KOPT-K1 (cell line): ENCODE results near the gene TNFAIP6.

Experiments
- H3K27ac ChIP-seq: fragments of 200-600 bp; sonication (generic); 2 replicates; pipeline ENCODE4 v1.5.1; 2016; ENCODE audit warnings: antibody characterized with exemption, mild to moderate bottlenecking, low read depth, low read length; ENCODE audit not compliant: poor library complexity, severe bottlenecking
- H3K36me3 ChIP-seq: fragments of 200-600 bp; sonication (generic); 2 replicates; pipeline ENCODE4 v1.5.1; 2017; ENCODE audit warnings: antibody characterized with exemption, mild to moderate bottlenecking, low read length, moderate library complexity; ENCODE audit not compliant: insufficient read depth
- H3K9me3 ChIP-seq: fragments of 200-600 bp; sonication (generic); 2 replicates; pipeline ENCODE4 v1.5.1; 2017; ENCODE audit warnings: antibody characterized with exemption, low read length, mild to moderate bottlenecking; ENCODE audit not compliant: insufficient read depth, poor library complexity, severe bottlenecking

Gene TNFAIP6

DNA sequence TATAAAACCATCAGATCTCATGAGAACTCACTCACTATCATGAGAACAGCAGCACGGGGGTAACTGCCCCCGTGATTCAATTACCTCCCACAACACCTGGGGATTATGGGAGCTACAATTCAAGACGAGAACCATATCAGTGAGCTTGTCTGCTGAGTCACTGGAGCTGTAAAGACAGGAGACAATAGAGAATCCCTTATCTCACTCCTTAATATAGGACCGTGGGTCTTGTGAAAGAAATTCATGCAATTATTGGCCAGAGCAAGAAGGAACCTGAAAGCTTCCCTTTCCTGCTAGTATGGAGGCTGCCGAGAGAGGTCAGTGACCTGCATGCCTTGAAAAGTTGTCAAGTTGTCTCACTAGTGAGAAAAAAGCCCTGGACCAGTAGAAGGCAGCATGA lies 9.5 kb upstream of the TNFAIP6 start:
- H3K36me3 ChIP-seq: no peaks in the 10 kb centered on the region
- no peaks in the 10 kb centered on the region for H3K9me3 ChIP-seq
- H3K27ac ChIP-seq: no peak overlapping the region

DNA sequence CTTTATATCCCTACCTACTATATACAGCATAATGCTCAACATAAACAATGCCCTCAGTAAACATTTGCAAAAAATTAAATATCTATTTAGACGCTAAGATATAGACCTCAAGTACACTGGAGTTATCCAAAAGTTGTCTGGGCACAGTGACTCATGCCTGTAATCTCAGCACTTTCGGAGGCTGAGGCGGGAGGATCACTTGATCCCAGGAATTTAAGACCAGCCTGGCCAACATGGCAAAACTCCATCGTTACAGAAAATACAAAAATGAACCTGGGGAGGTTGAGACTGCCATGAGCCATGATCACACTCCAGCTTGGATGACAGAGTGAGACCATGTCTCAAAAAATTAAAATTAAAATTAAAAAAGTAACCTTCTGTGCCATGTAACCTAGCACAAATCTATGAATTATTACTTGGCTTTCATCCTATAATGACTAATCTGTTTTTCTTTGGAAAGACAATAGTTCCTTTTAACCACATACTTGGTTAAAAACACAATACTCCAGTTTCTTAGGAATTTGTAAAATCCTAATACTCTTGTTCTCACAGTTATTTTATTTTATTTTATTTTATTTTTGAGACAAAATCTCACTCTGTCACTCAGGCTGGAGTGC lies 6.7 kb upstream of the TNFAIP6 start:
- H3K9me3 ChIP-seq: no peaks in the 10 kb centered on the region
- H3K36me3 ChIP-seq: no peaks in the 10 kb centered on the region
- H3K27ac ChIP-seq: no peak overlapping the region

DNA sequence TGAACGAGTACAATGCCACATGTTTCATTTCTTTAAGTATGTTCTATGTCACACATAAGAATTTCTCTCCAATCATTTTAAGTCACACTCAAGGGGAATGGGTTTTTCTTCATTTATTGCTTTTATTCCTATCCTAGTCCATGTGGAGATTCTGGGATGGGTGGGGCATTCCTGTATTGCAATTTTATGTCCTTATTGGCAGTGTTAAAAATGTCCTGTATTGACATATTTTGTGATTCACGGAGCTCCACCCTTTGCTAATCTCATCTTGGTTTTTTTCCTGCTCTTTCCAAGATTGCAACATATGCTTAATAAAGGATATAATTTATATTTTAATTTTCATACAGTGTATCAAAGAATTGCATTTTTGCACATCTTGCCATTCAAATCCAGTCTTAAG lies 3.4 kb upstream of the TNFAIP6 start:
- no peaks in the 10 kb centered on the region for H3K9me3 ChIP-seq
- no peaks in the 10 kb centered on the region for H3K36me3 ChIP-seq
- no peak overlapping the region for H3K27ac ChIP-seq

DNA sequence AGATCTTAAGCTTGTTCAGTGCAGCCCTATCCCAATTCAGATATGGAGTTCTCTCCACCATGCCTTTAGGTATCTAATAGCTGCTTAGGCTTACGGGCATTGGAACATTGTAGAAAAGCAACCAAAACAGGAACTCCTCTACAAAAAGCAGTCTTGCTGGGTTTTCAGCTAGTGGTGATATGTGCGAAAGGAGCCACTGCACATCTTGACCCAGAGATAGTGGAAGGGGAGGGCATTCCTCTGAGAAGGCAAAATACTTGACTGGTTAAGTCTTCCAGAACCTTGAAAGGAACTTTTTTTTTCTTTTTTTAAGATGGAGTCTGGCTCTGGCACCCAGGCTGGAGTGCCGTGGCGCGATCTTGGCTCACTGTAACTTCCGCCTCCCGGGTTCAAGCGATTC lies 2.6 kb upstream of the TNFAIP6 start:
- Histone ChIP-seq H3K36me3 (no peaks in the 10 kb centered on the region), H3K27ac (no peak overlapping the region), H3K9me3 (no peaks in the 10 kb centered on the region)

DNA sequence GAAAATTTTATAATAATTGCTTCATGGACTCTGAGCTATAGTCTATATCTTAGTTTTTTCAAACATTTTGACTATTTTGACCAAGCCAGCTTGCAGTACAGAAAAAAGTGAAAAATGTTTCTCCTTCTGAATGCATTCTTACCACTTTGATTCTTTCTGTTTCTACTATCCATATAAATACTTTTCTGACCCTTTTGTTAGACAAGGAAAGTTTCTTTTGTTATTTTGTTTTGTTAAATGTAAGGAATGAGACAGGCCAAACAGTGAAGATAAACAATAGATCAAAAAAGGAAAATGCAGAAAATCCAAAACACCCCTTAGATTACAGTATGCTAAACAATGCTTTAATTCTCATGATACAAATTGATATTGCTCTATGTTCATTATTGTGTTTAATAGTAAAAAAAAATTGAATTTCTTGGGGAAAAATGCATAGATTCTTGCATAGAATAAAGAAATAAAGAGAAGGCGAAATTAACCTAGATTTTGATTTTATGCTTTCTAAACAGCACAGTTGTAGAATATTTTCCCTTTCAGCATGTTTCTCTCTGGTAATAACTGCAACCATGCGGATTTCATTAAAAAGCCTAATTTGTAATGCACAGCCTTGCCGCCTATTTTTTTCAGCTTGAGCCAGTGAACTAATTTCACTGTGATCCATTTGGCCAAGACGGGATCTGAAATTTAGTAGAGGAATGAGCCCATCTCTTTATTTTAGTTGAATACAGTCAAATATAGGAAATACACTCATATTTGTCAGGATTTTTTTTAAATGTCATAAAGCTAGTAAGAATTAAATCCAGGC lies 976 bp downstream of the TNFAIP6 start:
- no peaks in the 10 kb centered on the region for H3K36me3 ChIP-seq
- H3K27ac ChIP-seq: no peak overlapping the region
- H3K9me3 ChIP-seq: no peaks in the 10 kb centered on the region

DNA sequence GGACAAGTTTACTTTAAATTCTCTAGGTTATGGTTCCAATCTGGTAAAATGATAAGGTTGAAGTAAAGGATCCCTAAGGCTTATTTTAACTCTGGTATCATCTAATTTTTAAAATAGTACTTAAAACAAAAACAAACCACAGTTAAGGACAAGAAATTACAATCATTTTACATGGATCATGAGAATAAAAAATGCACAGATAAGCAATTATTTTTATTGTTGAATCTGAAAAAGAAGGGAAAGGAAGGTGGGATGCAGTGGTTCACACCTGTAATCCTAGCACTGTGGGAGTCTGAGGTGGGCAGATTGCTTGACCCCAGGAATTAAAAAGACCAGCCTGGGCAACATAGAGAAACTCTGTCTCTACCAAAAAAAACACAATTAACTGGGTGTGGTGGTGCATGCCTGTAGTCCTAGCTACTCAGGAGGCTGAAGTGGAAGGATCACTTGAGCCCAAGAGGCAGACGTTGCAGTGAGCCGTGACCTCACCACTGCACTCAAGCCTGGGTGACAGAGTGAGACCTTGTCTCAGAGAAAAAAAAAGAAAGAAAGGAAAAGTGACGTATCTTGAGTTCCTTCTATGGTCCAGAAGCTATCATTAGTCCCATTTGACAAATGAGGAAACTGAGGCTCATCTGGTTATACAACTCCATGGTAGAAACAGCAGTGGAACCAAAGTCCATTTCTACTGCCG lies 2.5 kb downstream of the TNFAIP6 start:
- Histone ChIP-seq H3K9me3 (no peaks in the 10 kb centered on the region), H3K36me3 (no peaks in the 10 kb centered on the region), H3K27ac (no peak overlapping the region)

DNA sequence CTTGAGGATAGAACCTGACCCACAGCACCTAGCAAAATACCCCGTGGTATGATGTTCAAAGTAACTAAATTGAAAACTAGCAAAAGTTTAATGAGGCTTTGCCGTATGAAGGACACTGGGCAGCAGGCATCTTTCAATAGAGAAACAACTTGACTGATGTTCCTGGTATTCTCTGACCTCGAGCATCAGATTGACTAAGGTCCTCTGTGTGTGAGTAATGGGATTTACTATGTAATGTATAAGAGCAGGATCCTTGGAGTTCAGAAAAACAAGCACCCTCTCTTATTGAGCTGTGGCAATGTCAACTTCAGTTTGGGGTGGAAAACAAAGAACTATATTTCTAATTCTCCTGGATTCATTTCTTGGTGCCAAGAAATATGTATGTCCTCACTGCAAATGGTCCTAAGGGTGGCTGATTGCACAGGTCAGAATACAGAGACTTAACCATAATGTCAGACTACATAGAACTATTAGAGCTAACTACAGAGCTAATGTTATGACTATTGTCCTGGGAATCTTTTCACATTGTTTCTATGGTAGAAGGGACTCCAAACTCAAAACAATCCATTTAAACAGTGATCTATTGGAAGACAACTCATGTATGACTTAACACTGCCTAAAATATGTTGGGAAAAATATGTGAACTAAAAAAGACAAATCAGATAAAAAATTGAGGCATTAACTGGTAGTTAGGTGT lies 4.4 kb downstream of the TNFAIP6 start:
- H3K27ac ChIP-seq: no peak overlapping the region

DNA sequence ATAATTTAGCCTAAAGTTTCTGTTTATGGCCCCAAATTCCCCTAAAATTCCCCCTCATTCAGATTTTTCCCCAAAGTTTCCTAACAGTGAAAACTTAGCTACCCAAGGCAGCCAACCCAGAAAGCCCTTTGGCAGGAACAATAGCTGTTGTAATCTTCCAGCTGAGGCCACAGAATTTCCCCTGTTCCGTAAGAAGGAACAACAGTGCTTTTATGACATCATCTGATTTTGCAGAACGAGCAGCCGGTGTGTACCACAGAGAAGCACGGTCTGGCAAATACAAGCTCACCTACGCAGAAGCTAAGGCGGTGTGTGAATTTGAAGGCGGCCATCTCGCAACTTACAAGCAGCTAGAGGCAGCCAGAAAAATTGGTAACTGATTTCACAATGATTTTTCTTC lies 6.3 kb downstream of the TNFAIP6 start:
- Histone ChIP-seq H3K36me3 (no peaks in the 10 kb centered on the region), H3K27ac (no peak overlapping the region), H3K9me3 (no peaks in the 10 kb centered on the region)

More for the DNA sequence above, 4.4 kb downstream of the TNFAIP6 start:
- Histone ChIP-seq H3K9me3 (no peaks in the 10 kb centered on the region), H3K36me3 (no peaks in the 10 kb centered on the region)

DNA sequence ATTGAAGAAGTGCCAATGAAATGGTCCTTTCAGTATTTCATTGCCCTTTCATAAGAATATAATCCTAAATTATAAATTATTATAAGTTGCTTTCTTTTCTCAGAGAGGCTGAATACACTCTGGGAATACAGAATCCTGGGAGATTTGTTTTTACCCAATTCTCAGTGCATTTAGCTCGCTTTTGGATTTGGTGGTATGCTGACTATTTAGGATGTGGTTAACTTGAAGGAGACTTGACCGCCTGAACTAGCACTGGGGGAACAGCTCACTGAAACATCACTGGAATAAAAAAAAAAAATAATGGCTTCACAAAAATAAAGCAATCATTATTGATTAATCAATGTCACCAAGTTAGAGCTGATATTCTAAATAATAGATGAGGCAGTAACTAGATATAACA lies 10.2 kb downstream of the TNFAIP6 start:
- Histone ChIP-seq H3K9me3 (no peaks in the 10 kb centered on the region), H3K27ac (no peak overlapping the region), H3K36me3 (no peaks in the 10 kb centered on the region)

DNA sequence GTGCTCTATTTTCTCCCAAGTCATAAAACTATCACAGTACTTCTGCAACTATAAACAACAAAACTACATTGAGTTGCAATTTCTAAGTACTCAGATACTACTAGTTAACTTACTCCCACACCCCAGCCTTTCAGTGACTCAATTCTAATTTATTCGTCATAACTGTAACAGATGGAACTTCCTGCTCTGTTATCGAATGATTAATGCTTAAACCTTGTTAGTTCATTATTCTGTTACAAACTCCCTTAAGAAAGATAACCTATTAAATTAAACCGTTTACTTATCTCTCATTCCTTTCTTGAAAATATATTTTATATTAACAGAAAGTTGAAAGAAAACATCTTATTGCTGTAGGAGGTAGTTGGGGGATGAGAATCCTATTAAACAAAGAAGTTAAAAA lies 17.0 kb downstream of the TNFAIP6 start:
- no peaks in the 10 kb centered on the region for H3K9me3 ChIP-seq
- no peak overlapping the region for H3K27ac ChIP-seq
- H3K36me3 ChIP-seq: no peaks in the 10 kb centered on the region

DNA sequence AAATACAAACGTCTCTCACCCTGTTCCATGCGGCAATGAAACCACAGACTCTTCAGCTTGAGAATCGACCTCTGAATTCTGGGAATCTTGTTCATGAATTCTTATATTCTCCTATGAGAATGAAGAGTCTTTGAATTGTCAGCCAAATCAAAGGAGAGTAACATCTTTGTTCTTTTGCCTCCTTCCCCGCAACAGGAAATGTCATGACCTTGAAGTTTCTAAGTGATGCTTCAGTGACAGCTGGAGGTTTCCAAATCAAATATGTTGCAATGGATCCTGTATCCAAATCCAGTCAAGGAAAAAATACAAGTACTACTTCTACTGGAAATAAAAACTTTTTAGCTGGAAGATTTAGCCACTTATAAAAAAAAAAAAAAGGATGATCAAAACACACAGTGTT lies 21.8 kb downstream of the TNFAIP6 start:
- no peak overlapping the region for H3K27ac ChIP-seq
- no peaks in the 10 kb centered on the region for H3K9me3 ChIP-seq
- H3K36me3 ChIP-seq: no peaks in the 10 kb centered on the region

DNA sequence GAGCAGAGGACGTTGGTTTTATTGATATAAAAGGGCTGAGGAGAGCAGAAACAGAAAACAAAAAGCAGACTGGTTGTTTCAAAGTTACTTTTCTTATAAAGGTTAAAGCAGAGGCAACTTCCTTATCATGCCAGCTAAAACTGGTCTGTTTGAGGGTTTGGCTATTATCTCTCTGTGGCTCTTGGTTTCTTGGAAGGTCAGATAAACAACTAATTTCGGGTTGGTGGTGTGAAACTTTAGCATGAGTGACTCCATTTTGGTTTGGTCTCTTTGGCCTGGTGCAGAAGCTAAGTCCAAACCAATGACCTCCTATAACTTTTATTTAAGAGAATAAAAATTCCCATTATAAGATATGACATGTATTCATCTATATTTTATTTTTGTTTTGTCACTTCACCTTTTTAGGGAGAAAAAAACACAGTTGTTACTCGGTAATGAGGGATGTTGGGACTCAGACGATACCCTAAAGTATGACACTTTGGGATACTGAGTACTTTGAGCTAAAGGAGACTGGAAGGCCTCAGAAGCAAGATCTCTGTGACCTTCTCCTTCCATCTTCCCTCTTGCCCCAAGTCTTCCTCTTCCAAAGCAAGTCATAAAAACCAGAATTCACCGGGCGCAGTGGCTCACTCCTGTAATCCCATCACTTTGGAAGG lies 23.3 kb downstream of the TNFAIP6 start:
- Histone ChIP-seq H3K9me3 (no peaks in the 10 kb centered on the region), H3K36me3 (no peaks in the 10 kb centered on the region), H3K27ac (no peak overlapping the region)

DNA sequence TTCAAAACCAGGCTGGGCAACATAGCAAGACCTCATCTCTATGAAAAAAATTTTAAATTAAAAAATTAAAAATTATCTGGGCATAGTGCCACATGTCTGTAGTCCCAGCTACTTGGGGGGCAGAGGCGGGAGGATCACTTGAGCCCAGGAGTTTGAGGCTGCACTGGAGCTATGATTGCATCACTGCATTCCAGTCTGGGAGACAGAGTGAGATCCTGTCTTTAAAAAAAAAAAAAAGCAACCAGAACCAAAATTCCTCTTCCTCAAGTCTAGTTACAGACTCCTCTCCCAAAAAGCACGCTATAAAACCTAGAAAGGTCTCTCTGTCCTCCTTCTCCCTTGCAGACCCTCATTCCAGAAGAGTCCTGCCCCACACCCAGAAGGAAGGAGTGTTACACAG lies 23.9 kb downstream of the TNFAIP6 start:
- Histone ChIP-seq H3K27ac (no peak overlapping the region), H3K9me3 (no peaks in the 10 kb centered on the region), H3K36me3 (no peaks in the 10 kb centered on the region)

DNA sequence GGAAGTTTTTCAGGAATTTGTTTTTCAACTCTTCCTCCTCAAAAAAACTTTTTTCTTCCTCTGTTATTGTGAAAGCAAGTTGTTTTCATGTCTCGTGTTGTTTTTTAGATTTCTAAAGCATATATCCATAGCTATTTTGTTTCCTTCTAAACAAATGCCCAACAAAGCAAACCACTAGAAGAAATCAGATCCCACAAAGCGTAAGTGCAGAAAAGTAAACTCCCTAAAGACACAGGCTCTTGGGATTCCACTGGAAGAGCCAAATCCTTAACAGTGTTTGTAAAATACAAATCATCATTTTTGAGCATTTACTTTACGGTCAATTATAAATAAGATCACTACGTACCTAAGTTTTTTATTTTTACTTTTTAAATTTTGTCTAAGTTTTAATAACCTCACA lies 30.6 kb downstream of the TNFAIP6 start:
- Histone ChIP-seq H3K36me3 (no peaks in the 10 kb centered on the region), H3K9me3 (no peaks in the 10 kb centered on the region), H3K27ac (no peak overlapping the region)

DNA sequence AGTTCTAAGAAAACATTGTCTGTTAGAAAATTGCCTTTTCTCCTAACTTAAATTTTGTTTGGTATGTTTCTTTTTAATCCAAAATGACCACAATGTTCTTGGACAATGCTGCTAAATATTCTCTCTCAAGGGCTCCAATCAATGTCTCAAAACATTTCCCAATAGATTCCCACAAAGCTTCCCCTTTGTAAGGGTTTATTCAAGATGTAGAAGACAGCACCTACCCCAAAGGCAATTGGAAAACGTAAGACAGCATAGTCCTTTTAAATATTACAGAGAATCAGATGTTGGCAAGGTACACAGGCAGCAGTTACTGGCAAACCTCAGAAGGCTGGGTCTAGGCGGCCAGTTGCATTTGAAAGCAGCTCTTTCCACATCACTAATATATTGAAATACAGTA lies 34.0 kb downstream of the TNFAIP6 start:
- no peaks in the 10 kb centered on the region for H3K36me3 ChIP-seq
- no peaks in the 10 kb centered on the region for H3K9me3 ChIP-seq
- H3K27ac ChIP-seq: no peak overlapping the region
